Stimulated activated CD4-positive, alpha-beta T cell treated with anti-CD3 and anti-CD28 coated beads, Interleukin-1b, Interleukin-23, amount 100 ng/mL, for 24 hours (primary cell): ENCODE measurements around the gene DDB1.
A peak's percentile ranks its signal among the peaks of the same experiment; 100 is the strongest.

Source experiments
- DNase-seq, 4 experiments: peaks; one replicate each; pipeline ENCODE4 v3.0.0-alpha.2; 2020; ENCODE audit warnings: low read depth in 4 of 4, low spot score in 1 of 4

The DDB1 gene

GRCh38 chr11:61332797-61333549, at the start of gene DDB1, which contains the start of gene TKFC:
TSS of gene DDB1 (minus strand) at chr11:61333105. CDS start at chr11:61332968, 137 bp downstream.
TSS of gene TKFC (plus strand) at chr11:61333228. CDS start at chr11:61334729, 1,501 bp downstream.
- peak; percentile 88 to 98 (median 92) for DNase-seq

GRCh38 chr11:61380884-61381283, 48.0 kb upstream of the DDB1 start:
- no peak for DNase-seq

- no peak for DNase-seq
These were observed 45.9 kb upstream of the DDB1 start for GRCh38 chr11:61378713-61379313.

- DNase-seq: no peak
These were observed 44.7 kb upstream of the DDB1 start for GRCh38 chr11:61377461-61378160.

GRCh38 chr11:61375761-61376108, 42.8 kb upstream of the DDB1 start:
- no peak for DNase-seq

- DNase-seq: no peak
These were observed 39.9 kb upstream of the DDB1 start for GRCh38 chr11:61372659-61373420.

- no peak for DNase-seq
These were observed 37.6 kb upstream of the DDB1 start for GRCh38 chr11:61370349-61371005.

GRCh38 chr11:61369372-61370348, 36.8 kb upstream of the DDB1 start:
- no peak for DNase-seq

- DNase-seq: no peak
These were observed 35.7 kb upstream of the DDB1 start for GRCh38 chr11:61368646-61369045.

- no peak for DNase-seq
These were observed 34.5 kb upstream of the DDB1 start for GRCh38 chr11:61367406-61367805.

GRCh38 chr11:61364012-61364675, 31.2 kb upstream of the DDB1 start:
- no peak for DNase-seq

GRCh38 chr11:61362542-61362875, 29.6 kb upstream of the DDB1 start:
- peak in 1 of 4 experiments; percentile 3 for DNase-seq

GRCh38 chr11:61361741-61362541, 29.0 kb upstream of the DDB1 start, which contains the start of the genes CYB561A3 and TMEM138:
TSS of gene CYB561A3 (minus strand) at chr11:61361882. CDS start at chr11:61356713, 5,169 bp downstream.
TSS of gene TMEM138 (plus strand) at chr11:61362374. CDS start at chr11:61364391, 2,017 bp downstream.
- DNase-seq: peak; percentile 68 to 90 (median 78)

- no peak for DNase-seq
These were observed 28.4 kb upstream of the DDB1 start for GRCh38 chr11:61361237-61361740.

GRCh38 chr11:61359516-61359915, 26.6 kb upstream of the DDB1 start:
- DNase-seq: no peak

GRCh38 chr11:61358566-61358965, 25.7 kb upstream of the DDB1 start:
- DNase-seq: no peak

GRCh38 chr11:61357894-61358239, 25.0 kb upstream of the DDB1 start:
- no peak for DNase-seq

- DNase-seq: no peak
These were observed 24.5 kb upstream of the DDB1 start for GRCh38 chr11:61357233-61357893.
